Fibroblast of pulmonary artery (primary cell): ENCODE results near the gene HNRNPF.
"Not testable (repeated sequence)": the region's sequence is repeated elsewhere in the genome, so short reads cannot be mapped to it uniquely, and the experiment has no call there.

Source experiments
- DNase-seq: peaks from one replicate; pipeline ENCODE4 v3.0.0-alpha.2; 2010; ENCODE audit warnings: low read depth
- H3K4me3 ChIP-seq: replicated peaks from 2 replicates; pipeline ENCODE4 v1.5.1; 2011; ENCODE audit warnings: low read depth, mild to moderate bottlenecking, control low read depth, low read length, moderate library complexity
- TF ChIP-seq, protein P1 (sequence below): IDR thresholded peaks from 2 replicates; pipeline ENCODE4 v1.5.1; 2011; ENCODE audit warnings: mild to moderate bottlenecking, control low read depth, low read length, inconsistent platforms; ENCODE audit errors: missing control alignments

HNRNPF gene

DNA sequence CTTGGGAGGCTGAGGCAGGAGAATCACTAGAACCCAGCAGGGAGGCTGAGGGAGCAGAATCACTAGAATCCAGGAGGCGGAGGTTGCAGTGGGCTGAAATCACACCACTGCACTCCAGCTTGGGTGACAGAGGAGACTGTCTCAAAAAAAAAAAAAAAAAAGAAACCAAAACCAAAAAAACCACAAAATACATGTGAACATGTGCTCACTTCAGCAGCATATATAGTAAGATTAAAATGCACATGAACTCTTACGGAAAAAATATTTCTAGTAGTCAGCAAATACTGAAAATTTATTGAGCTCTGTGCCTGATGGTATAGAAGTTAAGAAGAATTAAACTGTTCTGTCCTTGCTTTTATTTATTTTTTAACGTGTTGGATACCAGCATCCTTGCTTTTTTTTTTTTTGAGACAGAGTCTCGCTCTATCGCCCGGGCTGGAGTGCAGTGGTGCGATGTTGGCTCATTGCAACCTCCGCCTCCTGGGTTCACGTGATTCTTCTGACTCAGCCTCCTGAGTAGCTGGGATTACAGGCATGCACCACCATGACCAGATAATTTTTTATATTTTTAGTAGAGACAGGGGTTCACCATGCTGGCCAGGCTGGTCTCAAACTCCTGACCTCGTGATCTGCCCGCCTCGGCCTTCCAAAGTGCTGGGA is 18.3 kb upstream of the HNRNPF start:
- no peak for DNase-seq
- no peak overlapping the region for H3K4me3 ChIP-seq
- TF ChIP-seq, protein P1, sequence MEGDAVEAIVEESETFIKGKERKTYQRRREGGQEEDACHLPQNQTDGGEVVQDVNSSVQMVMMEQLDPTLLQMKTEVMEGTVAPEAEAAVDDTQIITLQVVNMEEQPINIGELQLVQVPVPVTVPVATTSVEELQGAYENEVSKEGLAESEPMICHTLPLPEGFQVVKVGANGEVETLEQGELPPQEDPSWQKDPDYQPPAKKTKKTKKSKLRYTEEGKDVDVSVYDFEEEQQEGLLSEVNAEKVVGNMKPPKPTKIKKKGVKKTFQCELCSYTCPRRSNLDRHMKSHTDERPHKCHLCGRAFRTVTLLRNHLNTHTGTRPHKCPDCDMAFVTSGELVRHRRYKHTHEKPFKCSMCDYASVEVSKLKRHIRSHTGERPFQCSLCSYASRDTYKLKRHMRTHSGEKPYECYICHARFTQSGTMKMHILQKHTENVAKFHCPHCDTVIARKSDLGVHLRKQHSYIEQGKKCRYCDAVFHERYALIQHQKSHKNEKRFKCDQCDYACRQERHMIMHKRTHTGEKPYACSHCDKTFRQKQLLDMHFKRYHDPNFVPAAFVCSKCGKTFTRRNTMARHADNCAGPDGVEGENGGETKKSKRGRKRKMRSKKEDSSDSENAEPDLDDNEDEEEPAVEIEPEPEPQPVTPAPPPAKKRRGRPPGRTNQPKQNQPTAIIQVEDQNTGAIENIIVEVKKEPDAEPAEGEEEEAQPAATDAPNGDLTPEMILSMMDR: no peak

DNA sequence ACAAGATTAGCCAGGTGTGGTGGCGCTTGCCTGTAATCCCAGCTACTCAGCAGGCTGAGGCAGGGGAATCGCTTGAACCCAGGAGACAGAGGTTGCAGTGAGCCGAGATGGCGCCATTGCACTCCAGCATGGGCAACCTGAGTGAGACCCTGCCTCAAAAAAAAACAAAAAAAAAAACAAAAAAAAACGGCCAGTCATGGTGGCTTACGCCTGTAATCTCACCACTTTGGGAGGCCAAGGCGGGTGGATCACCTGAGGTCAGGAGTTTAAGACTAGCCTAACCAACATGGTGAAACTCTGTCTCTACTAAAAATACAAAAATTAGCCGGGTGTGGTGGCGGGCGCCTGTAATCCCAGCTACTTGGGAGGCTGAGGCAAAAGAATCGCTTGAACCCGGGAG is 17.5 kb upstream of the HNRNPF start:
- H3K4me3 ChIP-seq, DNase-seq: not testable (repeated sequence)

DNA sequence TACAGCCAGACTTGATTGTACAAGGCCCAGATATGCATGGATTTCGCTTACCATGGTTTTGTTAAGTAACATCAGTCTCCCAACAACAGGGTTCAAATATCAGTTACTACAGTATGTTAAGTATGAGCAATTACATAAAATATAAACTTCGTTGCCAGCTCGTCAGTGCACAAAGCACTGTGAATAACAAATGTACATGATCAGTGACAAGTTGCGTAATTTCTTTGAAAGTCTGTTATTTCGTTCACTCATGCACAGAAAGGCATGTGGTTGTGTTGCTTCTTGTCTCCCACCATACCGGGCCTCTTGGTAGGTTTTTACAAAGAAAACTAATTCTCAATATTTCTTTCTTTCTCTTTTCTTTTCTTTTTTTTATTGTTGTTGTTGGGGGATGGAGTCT is 15.4 kb upstream of the HNRNPF start:
- no peak overlapping the region for H3K4me3 ChIP-seq
- DNase-seq: no peak
- TF ChIP-seq, protein P1: no peak

DNA sequence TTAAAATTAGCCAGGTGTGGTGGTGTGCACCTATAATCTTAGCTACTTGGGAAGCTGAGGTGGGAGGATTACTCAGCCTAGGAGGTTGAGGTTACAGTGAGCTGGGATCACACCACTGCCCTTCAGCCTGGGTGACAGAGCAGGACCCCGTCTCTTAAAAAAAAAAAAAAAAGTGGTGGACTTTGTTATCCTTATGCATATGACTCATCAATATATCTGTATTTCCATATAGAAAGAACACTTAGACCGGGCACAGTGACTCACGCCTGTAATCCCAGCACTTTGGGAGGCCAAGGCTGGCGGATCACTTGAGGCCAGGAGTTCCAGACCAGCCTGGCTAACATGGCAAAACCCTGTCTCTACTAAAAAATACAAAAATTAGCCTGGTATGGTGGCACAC is 13.0 kb upstream of the HNRNPF start:
- not testable (repeated sequence) for H3K4me3 ChIP-seq, DNase-seq

DNA sequence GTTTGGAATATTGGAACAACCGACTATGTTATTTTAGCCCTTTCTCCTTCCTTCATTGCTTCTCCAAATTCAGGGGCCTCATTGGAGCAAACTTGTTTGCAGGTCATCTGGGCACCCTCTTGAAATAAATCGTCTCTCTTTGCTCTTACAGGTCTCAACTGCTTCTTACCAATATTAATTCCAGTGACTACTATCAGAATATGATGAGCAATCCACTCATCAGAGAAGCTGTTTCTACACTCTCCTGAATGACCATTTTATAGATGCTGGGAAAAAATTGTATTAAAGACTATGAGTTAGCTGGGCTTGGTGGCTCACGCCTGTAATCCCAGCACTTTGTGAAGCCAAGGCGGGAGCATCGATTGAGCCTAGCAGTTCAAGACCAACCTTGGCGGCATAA is 12.5 kb upstream of the HNRNPF start:
- peak overlapping the region; percentile 57 for H3K4me3 ChIP-seq
- TF ChIP-seq, protein P1: no peak
- DNase-seq: no peak

DNA sequence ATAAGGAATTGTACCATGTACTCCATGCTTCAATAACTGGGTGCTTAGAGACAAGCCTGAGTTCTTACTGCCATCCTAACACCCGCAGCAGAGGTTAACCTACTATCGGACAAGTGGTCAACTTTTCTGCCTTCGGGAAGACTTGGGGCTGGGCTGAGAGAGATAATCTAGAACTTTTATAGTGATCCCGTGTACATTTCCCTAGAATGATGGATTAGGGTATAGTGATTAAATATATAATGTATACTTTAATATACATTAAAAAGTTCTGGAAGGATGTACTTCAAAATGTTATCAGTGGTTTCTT is 12.2 kb upstream of the HNRNPF start:
- peak overlapping the region; percentile 57 for H3K4me3 ChIP-seq
- no peak for DNase-seq
- TF ChIP-seq, protein P1: no peak

DNA sequence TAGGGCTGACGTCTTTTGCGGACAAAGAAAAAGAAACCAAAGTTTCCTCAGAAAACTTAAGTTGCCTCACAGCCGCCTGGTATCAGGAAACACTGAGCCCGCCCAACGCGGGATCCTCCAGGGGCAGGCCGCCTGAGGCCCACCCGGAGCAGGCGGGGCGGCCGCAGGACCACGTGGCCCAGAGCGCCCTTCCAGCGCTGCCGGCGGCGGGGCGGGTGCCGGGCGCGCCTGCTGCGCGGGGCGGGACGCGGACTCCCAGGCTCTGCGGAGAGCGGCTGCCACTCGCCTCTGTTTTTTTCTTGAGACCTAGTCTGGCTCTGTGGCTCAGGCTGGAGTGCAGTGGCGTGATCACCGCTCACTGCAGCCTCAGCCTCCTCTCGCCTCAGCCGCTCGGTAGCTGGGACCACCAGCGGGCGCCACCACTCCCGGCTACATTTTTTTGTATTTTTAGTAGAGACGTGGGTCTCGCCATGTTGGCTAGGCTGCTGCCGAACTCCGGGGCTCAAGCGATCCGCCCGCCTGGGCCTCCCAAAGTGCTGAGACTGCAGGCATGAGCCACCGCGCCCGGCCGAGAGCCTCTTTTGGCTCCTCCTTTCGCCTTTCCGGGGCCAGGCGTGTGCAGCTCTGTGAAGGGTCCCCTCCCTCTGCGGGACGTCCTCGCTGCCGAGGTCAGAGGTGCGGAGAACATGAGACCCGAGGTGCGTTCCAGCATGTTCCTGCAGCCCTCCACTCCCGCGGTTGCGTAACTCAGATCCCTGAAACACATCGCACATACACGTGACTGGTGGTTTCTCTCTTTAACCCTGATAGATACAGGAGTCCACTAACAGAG is 11.6 kb upstream of the HNRNPF start:
- TF ChIP-seq, protein P1: no peak
- H3K4me3 ChIP-seq: peak overlapping the region; percentile 57
- peak; percentile 93 for DNase-seq

DNA sequence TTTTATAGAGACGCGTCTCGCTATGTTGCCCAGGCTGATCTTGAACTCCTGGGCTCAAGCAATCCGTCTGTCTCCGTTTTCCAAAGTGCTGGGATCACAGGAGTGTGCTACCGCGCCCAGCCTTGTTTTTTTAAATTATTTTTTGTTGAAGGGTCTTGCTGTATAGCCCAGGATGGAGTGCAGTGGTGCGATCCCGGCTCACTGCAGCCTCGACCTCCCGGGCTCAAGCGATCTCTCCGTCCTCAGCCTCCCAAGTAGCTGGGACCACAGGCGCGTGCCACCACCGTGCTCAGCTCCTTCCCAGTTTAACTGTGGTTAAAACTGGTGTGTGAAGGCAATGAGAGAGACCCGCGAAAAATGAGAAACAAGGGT is 11.0 kb upstream of the HNRNPF start:
- TF ChIP-seq, protein P1: no peak
- DNase-seq: no peak
- peak overlapping the region; percentile 45 for H3K4me3 ChIP-seq
